ENCODE measurements around the gene SPC25.
"Not testable (repeated sequence)": the region's sequence is repeated elsewhere in the genome, so short reads cannot be mapped to it uniquely, and the experiment has no call there.

The SPC25 gene

GRCh38 chr2:168903888-168904287 is 13.7 kb upstream of the SPC25 start:
- no peak for DNase-seq (ENCODE audit: low read depth)

GRCh38 chr2:168901003-168901402 is 10.8 kb upstream of the SPC25 start, which contains the start of gene G6PC2:
G6PC2 (plus strand) TSS chr2:168901291; CDS start chr2:168901332, 41 bp downstream.
- no peak for DNase-seq (ENCODE audit: low read depth)

- no peak for DNase-seq (ENCODE audit: low read depth)
Measured at GRCh38 chr2:168897449-168897848, 7.2 kb upstream of the SPC25 start.

- DNase-seq (ENCODE audit: low read depth) = no peak
Measured at GRCh38 chr2:168896783-168897182, 6.6 kb upstream of the SPC25 start.

GRCh38 chr2:168895771-168896170 is 5.5 kb upstream of the SPC25 start:
- DNase-seq (ENCODE audit: low read depth) = no peak

GRCh38 chr2:168894720-168895119 is 4.5 kb upstream of the SPC25 start:
- DNase-seq (ENCODE audit: low read depth) = no peak

- DNase-seq (ENCODE audit: low read depth) = no peak
Measured at GRCh38 chr2:168894101-168894500, 3.9 kb upstream of the SPC25 start.

GRCh38 chr2:168892327-168892726 is 2.1 kb upstream of the SPC25 start:
- DNase-seq (ENCODE audit: low read depth) = no peak

GRCh38 chr2:168889635-168890005 is 610 bp downstream of the SPC25 start:
- no peak for DNase-seq (ENCODE audit: low read depth)

- no peak for DNase-seq (ENCODE audit: low read depth)
Measured at GRCh38 chr2:168884975-168885374, 5.3 kb downstream of the SPC25 start.

- DNase-seq (ENCODE audit: low read depth) = not testable (repeated sequence)
Measured at GRCh38 chr2:168882163-168882562, 8.1 kb downstream of the SPC25 start.

- no peak for DNase-seq (ENCODE audit: low read depth)
Measured at GRCh38 chr2:168874368-168875054, 15.7 kb downstream of the SPC25 start.

GRCh38 chr2:168870824-168871223 is 19.4 kb downstream of the SPC25 start:
- not testable (repeated sequence) for DNase-seq (ENCODE audit: low read depth)

- not testable (repeated sequence) for DNase-seq (ENCODE audit: low read depth)
Measured at GRCh38 chr2:168870369-168870768, 19.9 kb downstream of the SPC25 start.

GRCh38 chr2:168867164-168867563 is 23.1 kb downstream of the SPC25 start:
- not testable (repeated sequence) for DNase-seq (ENCODE audit: low read depth)

GRCh38 chr2:168858146-168858545 is 32.1 kb downstream of the SPC25 start:
- DNase-seq (ENCODE audit: low read depth) = no peak

- no peak for DNase-seq (ENCODE audit: low read depth)
Measured at GRCh38 chr2:168855601-168856000, 34.6 kb downstream of the SPC25 start.

GRCh38 chr2:168854651-168855050 is 35.6 kb downstream of the SPC25 start:
- no peak for DNase-seq (ENCODE audit: low read depth)

GRCh38 chr2:168853471-168853870 is 36.8 kb downstream of the SPC25 start:
- DNase-seq (ENCODE audit: low read depth) = no peak

GRCh38 chr2:168852481-168852880 is 37.7 kb downstream of the SPC25 start:
- DNase-seq (ENCODE audit: low read depth) = no peak

- peak; percentile 29 for DNase-seq (ENCODE audit: low read depth)
Measured at GRCh38 chr2:168851674-168852320, 38.4 kb downstream of the SPC25 start.

- DNase-seq (ENCODE audit: low read depth) = no peak
Measured at GRCh38 chr2:168850846-168851245, 39.4 kb downstream of the SPC25 start.

- DNase-seq (ENCODE audit: low read depth) = peak; percentile 6
Measured at GRCh38 chr2:168849610-168850009, 40.6 kb downstream of the SPC25 start.

- DNase-seq (ENCODE audit: low read depth) = no peak
Measured at GRCh38 chr2:168848225-168848624, 42.0 kb downstream of the SPC25 start.
